Stimulated activated CD4-positive, alpha-beta T cell treated with anti-CD3 and anti-CD28 coated beads, Interleukin-12 subunit alpha, Interleukin-12 subunit beta, amount 100 ng/mL, for 4 hours (primary cell): Measurements from ENCODE around the gene TAGLN.

Experiments
- DNase-seq: peaks from one replicate; pipeline ENCODE4 v3.0.0-alpha.2; 2020

The TAGLN gene

GRCh38 chr11:117232092-117232878 is 33.1 kb downstream of the TAGLN start, which contains the start of gene RNF214:
RNF214 (plus strand) TSS chr11:117232671; CDS start chr11:117234273, 1,602 bp downstream.
- peak; percentile 79 for DNase-seq

GRCh38 chr11:117232911-117233409 is 33.8 kb downstream of the TAGLN start:
- DNase-seq, result no peak

GRCh38 chr11:117238221-117238620 is 39.1 kb downstream of the TAGLN start:
- DNase-seq, result no peak

- no peak for DNase-seq
Measured at GRCh38 chr11:117239295-117239694, 40.1 kb downstream of the TAGLN start.

GRCh38 chr11:117248341-117248740 is 49.2 kb downstream of the TAGLN start:
- DNase-seq, result no peak

GRCh38 chr11:117249571-117249970 is 50.4 kb downstream of the TAGLN start:
- no peak for DNase-seq

- no peak for DNase-seq
Measured at GRCh38 chr11:117251506-117251905, 52.3 kb downstream of the TAGLN start.

GRCh38 chr11:117255966-117256365 is 56.8 kb downstream of the TAGLN start:
- no peak for DNase-seq

GRCh38 chr11:117256573-117256972 is 57.4 kb downstream of the TAGLN start:
- DNase-seq, result no peak
